Suprapubic skin (tissue), 4 donors: ENCODE results near the gene TEX38.

Experiments
- POLR2A ChIP-seq, 2 donors: fragments of 450-650 bp; IDR thresholded peaks; one replicate each; pipeline ENCODE4 v1.6.1; 2017; ENCODE audit warnings: antibody characterized with exemption in 2 of 2, mild to moderate bottlenecking in 2 of 2, moderate library complexity in 2 of 2
- POLR2AphosphoS5 ChIP-seq, 3 donors: sonication (generic); formaldehyde crosslinking; IDR thresholded peaks; one replicate each; pipeline ENCODE4 v1.6.1; 2017; ENCODE audit warnings: antibody characterized with exemption in 3 of 3
- TF ChIP-seq, protein P1 (sequence below), 2 donors: fragments of 200-600 bp in 1 of 2; fragments of 450-650 bp in 1 of 2; sonication (generic) in 1 of 2; IDR thresholded peaks; one replicate each; pipeline ENCODE4 v1.5.1; 2016 to 2019; ENCODE audit warnings: antibody characterized with exemption in 2 of 2, mild to moderate bottlenecking in 1 of 2, moderate library complexity in 1 of 2

DNA sequence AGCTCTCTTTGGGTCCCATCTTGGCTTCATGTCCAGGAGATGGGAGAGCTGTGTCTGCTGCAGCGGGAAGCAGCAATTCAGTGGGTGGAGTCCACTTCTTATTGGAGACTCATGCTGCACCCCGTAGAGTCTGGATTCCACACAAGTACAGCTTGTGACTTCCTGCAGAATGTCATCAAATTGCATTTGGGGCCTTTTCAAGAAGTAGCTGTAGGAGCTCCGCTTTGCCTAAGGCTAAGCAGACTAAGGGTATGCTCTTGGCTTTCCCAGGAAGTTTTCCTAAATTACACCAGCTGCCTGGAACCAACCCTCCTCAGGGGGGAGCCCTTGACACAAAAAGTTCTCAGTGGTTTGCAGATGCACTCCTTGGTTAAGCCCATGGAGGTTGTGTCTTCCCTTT lies 49.3 kb upstream of the TEX38 start:
- TF ChIP-seq, protein P1, sequence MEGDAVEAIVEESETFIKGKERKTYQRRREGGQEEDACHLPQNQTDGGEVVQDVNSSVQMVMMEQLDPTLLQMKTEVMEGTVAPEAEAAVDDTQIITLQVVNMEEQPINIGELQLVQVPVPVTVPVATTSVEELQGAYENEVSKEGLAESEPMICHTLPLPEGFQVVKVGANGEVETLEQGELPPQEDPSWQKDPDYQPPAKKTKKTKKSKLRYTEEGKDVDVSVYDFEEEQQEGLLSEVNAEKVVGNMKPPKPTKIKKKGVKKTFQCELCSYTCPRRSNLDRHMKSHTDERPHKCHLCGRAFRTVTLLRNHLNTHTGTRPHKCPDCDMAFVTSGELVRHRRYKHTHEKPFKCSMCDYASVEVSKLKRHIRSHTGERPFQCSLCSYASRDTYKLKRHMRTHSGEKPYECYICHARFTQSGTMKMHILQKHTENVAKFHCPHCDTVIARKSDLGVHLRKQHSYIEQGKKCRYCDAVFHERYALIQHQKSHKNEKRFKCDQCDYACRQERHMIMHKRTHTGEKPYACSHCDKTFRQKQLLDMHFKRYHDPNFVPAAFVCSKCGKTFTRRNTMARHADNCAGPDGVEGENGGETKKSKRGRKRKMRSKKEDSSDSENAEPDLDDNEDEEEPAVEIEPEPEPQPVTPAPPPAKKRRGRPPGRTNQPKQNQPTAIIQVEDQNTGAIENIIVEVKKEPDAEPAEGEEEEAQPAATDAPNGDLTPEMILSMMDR (IDR thresholded peaks at IDR 0.05), result peak in 1 of 2 donors; percentile 36
- TF ChIP-seq POLR2AphosphoS5 (IDR thresholded peaks at IDR 0.05) (no peak), POLR2A (IDR thresholded peaks at IDR 0.05) (no peak)
